Gastrocnemius medialis (tissue), 4 donors: Measurements from ENCODE around the gene SLC41A3.

Experiments
- CTCF ChIP-seq, 5 experiments: fragments of 450-650 bp in 3 of 5; fragments of 200-600 bp in 2 of 5; sonication (generic) in 2 of 5; IDR thresholded peaks in 4 of 5; conservative IDR thresholded peaks in 1 of 5; 1 replicate in 4 of 5; 2 replicates in 1 of 5; pipeline ENCODE4 v1.5.1; 2016 to 2019; ENCODE audit warnings: antibody characterized with exemption in 5 of 5, mild to moderate bottlenecking in 3 of 5, moderate library complexity in 3 of 5
- POLR2A ChIP-seq, 2 donors: fragments of 450-650 bp; IDR thresholded peaks; one replicate each; pipeline ENCODE4 v1.6.1; 2017; ENCODE audit warnings: antibody characterized with exemption in 2 of 2, mild to moderate bottlenecking in 2 of 2, moderate library complexity in 2 of 2

GRCh38 chr3:126034481-126035361, 49.2 kb downstream of the SLC41A3 start:
- TF ChIP-seq CTCF (IDR thresholded peaks at IDR 0.05 in 4 of 5, conservative IDR thresholded peaks at IDR 0.05 in 1 of 5) (no peak), POLR2A (IDR thresholded peaks at IDR 0.05) (no peak)
